Fibroblast of skin of back (primary cell): ENCODE results near the gene TM4SF4.

ENCODE experiments used
- DNase-seq: peaks from one replicate; pipeline ENCODE4 v3.0.0-alpha.2; 2013

TM4SF4 gene

GRCh38 chr3:149514471-149514870 is 40.0 kb downstream of the TM4SF4 start:
- DNase-seq: no peak

GRCh38 chr3:149515249-149515648 is 40.8 kb downstream of the TM4SF4 start:
- DNase-seq: no peak

- DNase-seq: no peak
Measured at GRCh38 chr3:149516920-149517319, 42.4 kb downstream of the TM4SF4 start.

- DNase-seq: no peak
Measured at GRCh38 chr3:149519912-149520311, 45.4 kb downstream of the TM4SF4 start.

GRCh38 chr3:149523512-149524299 is 49.2 kb downstream of the TM4SF4 start:
- no peak for DNase-seq

GRCh38 chr3:149527531-149528339 is 53.2 kb downstream of the TM4SF4 start:
- DNase-seq: peak; percentile 26

- DNase-seq: no peak
Measured at GRCh38 chr3:149528340-149528650, 53.8 kb downstream of the TM4SF4 start.

- no peak for DNase-seq
Measured at GRCh38 chr3:149529099-149529498, 54.6 kb downstream of the TM4SF4 start.

- DNase-seq: no peak
Measured at GRCh38 chr3:149532489-149533180, 58.1 kb downstream of the TM4SF4 start.

- no peak for DNase-seq
Measured at GRCh38 chr3:149534082-149534481, 59.6 kb downstream of the TM4SF4 start.

GRCh38 chr3:149534671-149535332 is 60.3 kb downstream of the TM4SF4 start:
- DNase-seq: peak; percentile 49

- peak; percentile 42 for DNase-seq
Measured at GRCh38 chr3:149535333-149535685, 60.8 kb downstream of the TM4SF4 start.

- DNase-seq: peak; percentile 72
Measured at GRCh38 chr3:149536429-149536828, 61.9 kb downstream of the TM4SF4 start.

GRCh38 chr3:149538371-149538770 is 63.9 kb downstream of the TM4SF4 start:
- no peak for DNase-seq

GRCh38 chr3:149541091-149541491 is 66.6 kb downstream of the TM4SF4 start:
- peak; percentile 84 for DNase-seq

GRCh38 chr3:149542375-149543312 is 68.1 kb downstream of the TM4SF4 start:
- peak; percentile 57 for DNase-seq

GRCh38 chr3:149545049-149545448 is 70.6 kb downstream of the TM4SF4 start:
- DNase-seq: no peak

GRCh38 chr3:149547413-149547812 is 72.9 kb downstream of the TM4SF4 start:
- DNase-seq: no peak

- DNase-seq: peak; percentile 68
Measured at GRCh38 chr3:149547954-149548668, 73.6 kb downstream of the TM4SF4 start.

GRCh38 chr3:149548669-149549065 is 74.2 kb downstream of the TM4SF4 start:
- no peak for DNase-seq

- DNase-seq: no peak
Measured at GRCh38 chr3:149551500-149551899, 77.0 kb downstream of the TM4SF4 start.
